ENCODE data around the gene TMPRSS6. TPM values are rescaled to one million over a fixed set of nuclear protein-coding genes. Genes with fewer than 3 reads are reported as not detected.

Gene TMPRSS6
- total RNA-seq, 4 donors from 2014 or later = 0.10 to 0.18 TPM; not detected in 2

DNA sequence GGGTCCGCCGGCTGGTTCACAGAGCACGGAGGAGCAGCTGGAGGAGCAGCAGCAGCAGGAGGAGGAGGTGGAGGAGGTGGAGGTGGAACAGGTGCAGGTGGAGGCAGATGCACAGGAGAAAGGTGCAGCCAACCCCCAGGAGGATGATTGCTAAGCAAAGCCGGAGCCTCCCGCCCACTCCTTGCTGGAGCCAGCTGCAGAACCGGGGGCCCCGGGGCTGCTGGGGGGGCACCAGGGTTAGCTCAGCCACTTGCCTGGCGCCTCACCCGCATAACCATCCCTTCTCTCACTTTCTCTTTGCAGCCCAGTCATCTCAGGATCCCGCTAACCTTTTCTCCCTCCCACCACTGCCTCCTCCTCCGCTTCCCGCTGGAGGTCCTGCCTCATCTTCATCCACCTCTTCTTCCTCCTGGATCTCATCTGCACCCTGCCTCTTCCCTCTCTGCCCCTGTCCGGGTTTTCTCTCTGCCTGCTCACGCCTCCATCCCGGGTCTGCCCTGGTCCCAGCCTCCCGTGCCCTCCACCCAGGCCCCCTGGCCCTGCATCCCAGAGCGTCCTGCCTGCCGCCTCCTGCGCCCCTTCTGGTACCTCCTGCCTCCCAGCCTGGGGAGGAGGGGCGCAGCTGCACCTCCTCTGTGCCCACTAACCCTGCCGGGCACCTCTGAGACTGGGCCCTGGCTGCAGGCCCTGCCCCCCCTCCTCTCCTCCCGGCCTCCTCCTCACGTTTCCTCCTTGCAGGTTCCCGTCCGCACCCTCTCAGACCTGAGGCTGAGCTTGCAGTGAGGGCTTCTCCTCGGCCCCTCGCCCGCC is 48.5 kb downstream of the TMPRSS6 start:
- no peak for ATAC-seq
- no peak overlapping the region for H3K27ac ChIP-seq
- no peaks in the 10 kb centered on the region for H3K36me3 ChIP-seq
- no peak overlapping the region for H3K4me3 ChIP-seq
- no peak for TF ChIP-seq POLR2A (IDR thresholded peaks at IDR 0.05)
- TF ChIP-seq, protein P1, sequence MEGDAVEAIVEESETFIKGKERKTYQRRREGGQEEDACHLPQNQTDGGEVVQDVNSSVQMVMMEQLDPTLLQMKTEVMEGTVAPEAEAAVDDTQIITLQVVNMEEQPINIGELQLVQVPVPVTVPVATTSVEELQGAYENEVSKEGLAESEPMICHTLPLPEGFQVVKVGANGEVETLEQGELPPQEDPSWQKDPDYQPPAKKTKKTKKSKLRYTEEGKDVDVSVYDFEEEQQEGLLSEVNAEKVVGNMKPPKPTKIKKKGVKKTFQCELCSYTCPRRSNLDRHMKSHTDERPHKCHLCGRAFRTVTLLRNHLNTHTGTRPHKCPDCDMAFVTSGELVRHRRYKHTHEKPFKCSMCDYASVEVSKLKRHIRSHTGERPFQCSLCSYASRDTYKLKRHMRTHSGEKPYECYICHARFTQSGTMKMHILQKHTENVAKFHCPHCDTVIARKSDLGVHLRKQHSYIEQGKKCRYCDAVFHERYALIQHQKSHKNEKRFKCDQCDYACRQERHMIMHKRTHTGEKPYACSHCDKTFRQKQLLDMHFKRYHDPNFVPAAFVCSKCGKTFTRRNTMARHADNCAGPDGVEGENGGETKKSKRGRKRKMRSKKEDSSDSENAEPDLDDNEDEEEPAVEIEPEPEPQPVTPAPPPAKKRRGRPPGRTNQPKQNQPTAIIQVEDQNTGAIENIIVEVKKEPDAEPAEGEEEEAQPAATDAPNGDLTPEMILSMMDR (IDR thresholded peaks at IDR 0.05 in 4 of 5, conservative IDR thresholded peaks at IDR 0.05 in 1 of 5) = no peak
- DNase-seq = no peak
- in situ Hi-C loops (cut with MboI; ENCODE audit: low sequenced_read_pairs in 4 of 4) (no loop called here), intact Hi-C loops (cut with DNase I; ENCODE audit: low total_unique reads) (no loop called here)
- H3K27me3 ChIP-seq = no peaks in the 10 kb centered on the region
- H3K4me1 ChIP-seq = no peaks in the 10 kb centered on the region
- H3K9me3 ChIP-seq = no peaks in the 10 kb centered on the region

GRCh38 chr22:37059876-37060449 is 49.5 kb downstream of the TMPRSS6 start:
- no peak for DNase-seq
- in situ Hi-C loops (cut with MboI; ENCODE audit: low sequenced_read_pairs in 4 of 4) = no loop called here
- no peak overlapping the region for H3K27ac ChIP-seq
- no peaks in the 10 kb centered on the region for H3K9me3 ChIP-seq
- H3K36me3 ChIP-seq = no peaks in the 10 kb centered on the region
- no peak for TF ChIP-seq POLR2A (IDR thresholded peaks at IDR 0.05)
- TF ChIP-seq, protein P1 (IDR thresholded peaks at IDR 0.05 in 4 of 5, conservative IDR thresholded peaks at IDR 0.05 in 1 of 5) = no peak
- no peaks in the 10 kb centered on the region for H3K27me3 ChIP-seq
- ATAC-seq = no peak
- H3K4me3 ChIP-seq = no peak overlapping the region
- intact Hi-C loops (cut with DNase I; ENCODE audit: low total_unique reads) = no loop called here
- no peaks in the 10 kb centered on the region for H3K4me1 ChIP-seq

GRCh38 chr22:37058917-37059701 is 50.4 kb downstream of the TMPRSS6 start:
- TF ChIP-seq, protein P1 (IDR thresholded peaks at IDR 0.05 in 4 of 5, conservative IDR thresholded peaks at IDR 0.05 in 1 of 5) = no peak
- no peak for TF ChIP-seq POLR2A (IDR thresholded peaks at IDR 0.05)
- no peak for DNase-seq
- intact Hi-C loops (cut with DNase I; ENCODE audit: low total_unique reads) = no loop called here
- H3K27me3 ChIP-seq = no peaks in the 10 kb centered on the region
- no peaks in the 10 kb centered on the region for H3K9me3 ChIP-seq
- no peak for ATAC-seq
- in situ Hi-C loops (cut with MboI; ENCODE audit: low sequenced_read_pairs in 4 of 4) = no loop called here
- no peak overlapping the region for H3K27ac ChIP-seq
- H3K4me1 ChIP-seq = no peaks in the 10 kb centered on the region
- H3K4me3 ChIP-seq = no peak overlapping the region
- no peaks in the 10 kb centered on the region for H3K36me3 ChIP-seq

DNA sequence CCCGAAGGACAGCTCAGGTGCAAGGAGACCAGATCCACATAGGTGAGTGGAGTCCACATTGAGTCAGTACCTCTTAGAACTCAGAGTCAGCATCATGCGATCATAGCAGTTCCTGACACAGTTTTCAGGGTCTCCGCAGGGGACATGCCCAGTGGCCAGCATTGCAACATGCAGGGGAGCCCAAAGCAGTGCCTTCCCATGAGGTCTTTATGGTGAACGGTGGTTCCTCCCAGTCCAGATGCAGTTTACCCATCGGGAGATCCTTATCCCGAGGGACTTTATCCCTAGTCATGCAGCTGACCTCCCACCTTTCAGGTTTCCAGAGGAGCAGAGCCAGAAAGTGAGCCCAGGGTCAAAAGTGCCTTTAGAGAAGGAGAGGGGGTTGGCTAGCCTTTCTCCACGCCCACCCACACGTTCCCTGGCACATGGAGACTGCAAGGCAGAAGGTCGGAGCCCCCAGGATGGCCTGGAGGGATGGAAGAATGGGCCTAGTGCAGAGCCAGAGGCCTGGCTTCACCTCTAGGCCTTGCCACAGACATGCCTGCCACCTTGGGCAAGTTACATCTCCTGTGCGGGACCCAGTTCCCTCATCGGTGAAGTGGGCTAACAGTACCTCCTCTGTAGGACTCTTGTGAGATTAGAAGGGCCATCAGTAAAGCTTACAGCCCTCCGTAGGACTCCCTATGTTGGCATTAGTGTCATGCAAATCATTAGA is 51.6 kb downstream of the TMPRSS6 start:
- in situ Hi-C loops (cut with MboI; ENCODE audit: low sequenced_read_pairs in 4 of 4) (no loop called here), intact Hi-C loops (cut with DNase I; ENCODE audit: low total_unique reads) (no loop called here)
- Histone ChIP-seq H3K4me1 (no peaks in the 10 kb centered on the region), H3K4me3 (no peak overlapping the region), H3K36me3 (no peaks in the 10 kb centered on the region), H3K9me3 (no peaks in the 10 kb centered on the region), H3K27ac (no peak overlapping the region), H3K27me3 (no peaks in the 10 kb centered on the region)
- DNase-seq (no peak), ATAC-seq (no peak)
- TF ChIP-seq, protein P1 (IDR thresholded peaks at IDR 0.05 in 4 of 5, conservative IDR thresholded peaks at IDR 0.05 in 1 of 5) = no peak
- no peak for TF ChIP-seq POLR2A (IDR thresholded peaks at IDR 0.05)
